HG03354 (cell line): ENCODE data around the gene DUSP22.
"Not testable (repeated sequence)": the region's sequence is repeated elsewhere in the genome, so short reads cannot be mapped to it uniquely, and the experiment has no call there.

Experiments
- ATAC-seq: cut with Tn5 transposase; IDR thresholded peaks from one replicate; pipeline ENCODE4 v1.9.1; 2021; ENCODE audit warnings: mild to moderate bottlenecking; ENCODE audit not compliant: unreplicated experiment, poor library complexity, severe bottlenecking

The DUSP22 gene

DNA sequence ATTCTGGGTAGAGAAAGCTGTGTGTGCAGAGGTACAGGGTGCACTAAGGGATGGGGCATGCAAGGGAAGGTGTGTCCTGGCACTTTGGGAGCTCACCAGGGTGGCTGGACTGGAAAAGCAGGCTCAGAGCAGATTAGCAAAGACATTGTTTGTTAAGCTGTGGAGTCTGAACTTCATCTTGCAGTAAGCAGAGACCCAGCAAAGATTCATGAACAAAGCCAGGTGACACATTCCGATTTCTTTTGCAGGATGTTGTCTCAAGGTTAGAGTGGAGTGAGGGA is 28.8 kb downstream of the DUSP22 start:
- no peak for ATAC-seq

DNA sequence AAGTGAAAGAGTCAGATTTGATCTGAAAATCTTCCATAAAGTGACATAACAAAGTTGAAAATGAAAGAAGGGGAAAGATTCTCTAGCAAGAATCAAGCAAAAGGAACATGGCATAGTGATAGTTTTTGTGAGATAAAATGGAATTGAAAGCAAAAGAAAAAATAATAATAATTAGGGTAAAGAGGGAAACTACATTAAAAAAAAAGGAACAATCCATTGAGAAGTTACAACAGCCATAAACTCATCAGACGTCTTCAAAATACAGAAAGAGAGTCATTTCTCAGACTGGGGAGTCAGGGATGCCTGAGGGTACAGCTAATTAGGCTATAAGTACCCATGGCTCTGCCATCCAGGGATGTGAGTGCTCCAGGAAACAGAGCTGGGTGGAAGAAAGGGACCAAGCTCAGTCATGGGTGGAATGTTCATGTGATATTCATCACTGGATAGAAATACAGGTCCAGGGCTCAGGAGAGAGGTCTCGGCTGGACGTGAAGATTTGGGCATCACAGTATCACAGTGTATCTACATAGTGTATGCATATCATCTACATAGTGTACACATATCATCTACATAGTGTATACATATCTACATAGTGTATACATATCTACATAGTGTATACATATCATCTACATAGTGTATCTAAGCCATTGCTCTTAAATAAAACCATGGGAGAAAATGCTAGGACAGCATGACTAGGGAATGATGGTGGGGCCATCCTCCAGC is 29.4 kb downstream of the DUSP22 start:
- no peak for ATAC-seq

DNA sequence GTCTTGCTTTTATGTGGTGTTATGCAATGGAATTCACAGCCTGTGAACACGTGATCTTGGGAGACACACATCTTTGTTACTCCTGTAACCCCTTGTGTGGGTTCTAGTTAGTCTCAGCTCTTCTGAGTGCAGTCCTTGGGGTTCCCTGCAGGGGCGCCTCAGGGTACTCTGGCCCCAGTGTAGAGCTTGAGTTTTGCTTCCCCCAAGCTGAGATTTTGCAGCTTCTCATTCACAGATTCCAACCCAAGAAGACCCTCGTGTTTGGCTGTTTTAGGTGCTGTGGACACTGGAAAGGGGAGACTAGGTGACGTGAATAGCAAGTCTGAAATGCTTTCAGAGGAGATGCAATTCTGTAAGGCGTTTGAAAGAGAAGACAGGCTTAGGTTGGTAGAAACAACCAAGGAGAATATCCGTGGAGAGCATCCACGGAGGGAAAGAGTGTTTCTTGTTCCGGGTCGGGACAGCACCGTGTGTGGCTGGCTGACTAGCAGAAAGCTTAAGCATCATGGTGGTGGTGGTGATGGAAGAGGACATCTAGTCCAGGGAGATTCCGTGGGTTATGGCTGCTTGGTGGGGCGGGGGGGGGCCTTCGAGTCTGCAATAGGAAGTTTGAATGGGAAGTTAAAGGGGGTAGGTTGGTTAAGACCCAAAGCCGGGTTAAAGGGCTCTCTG is 30.1 kb downstream of the DUSP22 start:
- no peak for ATAC-seq

DNA sequence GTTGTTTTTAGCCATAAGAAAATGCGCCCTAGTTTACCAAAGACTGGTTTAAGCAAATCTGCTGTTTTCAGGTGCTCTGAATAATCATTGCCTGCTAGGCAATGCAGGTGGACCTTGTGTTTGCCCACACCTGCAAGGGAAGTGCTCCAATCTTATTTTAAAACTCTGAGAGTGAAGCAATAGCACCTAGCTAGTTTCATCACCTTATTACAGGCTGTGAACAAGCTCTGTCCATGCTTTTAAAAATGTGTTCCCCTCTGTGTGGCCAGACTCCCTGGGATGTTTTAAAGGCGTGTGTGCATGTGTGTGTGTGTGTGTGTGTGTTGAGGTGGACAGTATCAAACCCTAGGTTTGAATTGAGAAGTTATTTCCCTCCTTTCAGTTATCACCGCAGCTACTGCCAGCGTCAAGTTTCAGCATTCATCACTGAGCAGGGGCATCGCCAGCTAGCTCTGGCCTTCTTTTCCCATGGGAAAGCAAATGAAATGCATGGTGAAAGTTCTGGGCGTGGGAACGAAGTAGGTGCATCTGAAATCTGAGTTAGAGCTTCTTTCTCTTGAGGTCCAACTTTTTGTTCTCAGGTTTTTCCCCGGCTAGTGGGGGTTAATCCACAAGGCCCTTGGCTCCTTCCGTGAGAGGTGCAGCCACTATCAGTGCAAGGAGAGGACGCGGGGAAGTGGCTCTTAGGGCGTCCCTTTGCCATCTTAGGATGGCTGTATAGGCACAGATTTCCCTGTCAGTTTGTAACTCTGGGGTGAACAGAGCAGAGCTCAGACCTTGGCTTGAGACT is 30.8 kb downstream of the DUSP22 start:
- peak; percentile 25 for ATAC-seq

DNA sequence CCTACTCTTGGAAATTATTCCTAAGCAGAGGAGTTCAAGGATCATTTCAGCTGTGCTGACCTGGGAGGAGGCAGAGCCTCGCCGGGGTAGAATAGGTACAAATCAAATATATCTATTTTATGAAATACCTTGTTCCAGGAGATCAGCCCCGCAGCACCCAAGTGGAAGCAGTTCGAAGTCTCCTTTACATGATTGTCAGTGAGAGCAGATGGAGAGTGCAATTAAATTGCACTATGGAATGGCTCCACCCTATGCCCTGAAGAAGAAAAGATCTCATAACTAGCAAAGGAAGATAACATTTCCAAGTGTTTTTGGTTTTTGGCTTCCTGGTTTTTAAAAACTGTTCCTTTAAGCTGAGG is 31.4 kb downstream of the DUSP22 start:
- ATAC-seq = no peak

DNA sequence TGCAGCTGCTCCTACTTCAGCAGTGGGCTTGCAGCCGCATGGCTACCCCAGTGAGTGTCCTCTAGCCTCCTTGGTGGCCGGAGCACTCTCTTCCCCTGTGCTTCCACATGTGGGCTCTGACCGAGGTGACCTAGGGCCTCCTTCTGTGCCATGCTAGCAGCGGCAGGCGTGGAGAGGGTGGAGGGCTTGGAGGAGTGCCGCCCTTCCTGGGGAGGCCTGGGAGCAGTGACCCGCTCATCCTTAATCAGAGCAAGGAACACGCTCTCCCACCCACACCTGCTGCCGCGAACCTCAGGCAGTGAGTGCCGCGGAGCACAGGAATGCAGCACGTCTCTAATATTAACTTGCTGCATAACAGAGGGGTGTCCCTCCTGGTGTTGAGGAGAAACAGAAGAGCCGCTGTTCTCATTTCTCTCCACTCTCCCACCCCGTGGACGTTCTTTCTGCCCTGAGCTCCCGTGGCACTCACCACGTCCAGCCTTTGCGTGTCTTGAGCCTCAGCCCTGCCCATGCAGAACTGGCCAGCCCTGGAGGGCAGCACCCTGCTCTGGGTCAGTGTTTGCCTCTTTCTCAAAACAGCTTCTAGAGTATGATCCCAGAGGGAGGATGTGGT is 31.9 kb downstream of the DUSP22 start:
- ATAC-seq = no peak

DNA sequence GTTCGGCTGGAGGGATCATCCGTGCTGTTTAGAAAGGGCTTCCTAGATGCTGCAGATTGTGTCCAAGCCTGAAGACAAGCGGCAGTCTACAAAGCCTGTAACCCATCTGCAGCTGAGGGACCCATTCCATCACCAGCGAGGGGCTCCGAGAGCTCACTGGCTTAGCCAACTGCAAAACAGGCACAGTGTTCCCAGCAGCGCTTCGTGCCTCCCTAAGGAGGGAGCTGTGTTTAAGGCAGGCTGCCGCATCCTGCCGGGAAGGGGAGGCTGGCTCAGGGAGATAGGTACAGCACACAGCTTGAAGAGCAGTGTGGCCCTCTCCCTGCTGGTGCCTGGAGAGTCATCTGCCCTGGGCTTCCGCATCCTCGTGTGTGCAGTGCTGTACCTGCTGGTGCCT is 32.4 kb downstream of the DUSP22 start:
- ATAC-seq = no peak

DNA sequence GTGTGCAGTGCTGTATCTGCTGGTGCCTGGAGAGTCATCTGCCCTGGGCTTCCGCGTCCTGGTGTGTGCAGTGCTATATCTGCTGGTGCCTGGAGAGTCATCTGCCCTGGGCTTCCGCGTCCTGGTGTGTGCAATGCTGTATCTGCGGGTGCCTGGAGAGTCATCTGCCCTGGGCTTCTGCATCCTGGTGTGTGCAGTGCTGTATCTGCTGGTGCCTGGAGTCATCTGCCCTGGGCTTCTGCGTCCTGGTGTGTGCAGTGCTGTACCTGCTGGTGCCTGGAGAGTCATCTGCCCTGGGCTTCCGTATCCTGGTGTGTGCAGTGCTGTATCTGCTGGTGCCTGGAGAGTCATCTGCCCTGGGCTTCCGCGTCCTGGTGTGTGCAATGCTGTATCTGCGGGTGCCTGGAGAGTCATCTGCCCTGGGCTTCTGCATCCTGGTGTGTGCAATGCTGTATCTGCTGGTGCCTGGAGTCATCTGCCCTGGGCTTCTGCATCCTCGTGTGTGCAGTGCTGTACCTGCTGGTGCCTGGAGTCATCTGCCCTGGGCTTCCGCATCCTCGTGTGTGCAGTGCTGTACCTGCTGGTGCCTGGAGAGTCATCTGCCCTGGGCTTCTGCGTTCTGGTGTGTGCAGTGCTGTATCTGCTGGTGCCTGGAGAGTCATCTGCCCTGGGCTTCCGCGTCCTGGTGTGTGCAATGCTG is 33.0 kb downstream of the DUSP22 start:
- not testable (repeated sequence) for ATAC-seq

DNA sequence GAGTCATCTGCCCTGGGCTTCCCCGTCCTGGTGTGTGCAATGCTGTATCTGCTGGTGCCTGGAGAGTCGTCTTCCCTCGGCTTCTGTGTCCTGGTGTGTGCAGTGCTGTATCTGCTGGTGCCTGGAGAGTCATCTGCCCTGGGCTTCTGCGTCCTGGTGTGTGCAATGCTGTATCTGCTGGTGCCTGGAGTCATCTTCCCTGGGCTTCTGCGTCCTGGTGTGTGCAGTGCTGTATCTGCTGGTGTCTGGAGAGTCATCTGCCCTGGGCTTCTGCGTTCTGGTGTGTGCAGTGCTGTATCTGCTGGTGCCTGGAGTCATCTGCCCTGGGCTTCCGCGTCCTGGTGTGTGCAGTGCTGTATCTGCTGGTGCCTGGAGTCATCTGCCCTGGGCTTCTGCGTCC is 33.8 kb downstream of the DUSP22 start:
- not testable (repeated sequence) for ATAC-seq

DNA sequence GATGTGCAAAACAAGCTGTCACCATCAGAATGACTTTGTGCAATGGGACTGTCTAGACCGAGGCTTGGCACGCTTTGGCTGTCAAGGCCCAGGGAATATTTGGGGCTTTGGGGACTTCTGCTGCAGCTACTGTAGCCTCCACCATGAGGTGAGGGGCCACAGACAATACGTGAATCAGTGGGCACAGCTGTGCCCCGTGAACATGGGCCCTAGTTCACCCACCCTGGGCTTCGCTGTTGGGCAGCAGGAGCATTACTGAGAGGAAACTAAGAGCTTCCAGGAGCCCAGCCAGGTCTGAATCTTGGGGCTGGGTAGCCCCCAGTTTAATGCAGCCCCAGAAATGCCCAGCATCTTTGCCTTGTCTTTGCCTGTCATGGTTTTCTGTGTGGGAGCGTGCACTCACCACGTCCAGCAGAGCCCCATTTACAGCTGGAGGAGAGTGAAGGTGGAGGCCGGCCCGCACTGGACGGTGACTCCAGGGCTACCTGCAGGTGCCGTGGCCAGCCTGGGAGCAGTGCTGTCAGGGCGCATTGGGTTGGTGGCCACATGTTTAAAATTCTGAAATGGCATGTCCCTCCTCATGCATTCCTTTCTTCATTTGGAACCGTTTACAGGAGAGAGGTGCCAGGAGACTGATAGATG is 34.7 kb downstream of the DUSP22 start:
- no peak for ATAC-seq

DNA sequence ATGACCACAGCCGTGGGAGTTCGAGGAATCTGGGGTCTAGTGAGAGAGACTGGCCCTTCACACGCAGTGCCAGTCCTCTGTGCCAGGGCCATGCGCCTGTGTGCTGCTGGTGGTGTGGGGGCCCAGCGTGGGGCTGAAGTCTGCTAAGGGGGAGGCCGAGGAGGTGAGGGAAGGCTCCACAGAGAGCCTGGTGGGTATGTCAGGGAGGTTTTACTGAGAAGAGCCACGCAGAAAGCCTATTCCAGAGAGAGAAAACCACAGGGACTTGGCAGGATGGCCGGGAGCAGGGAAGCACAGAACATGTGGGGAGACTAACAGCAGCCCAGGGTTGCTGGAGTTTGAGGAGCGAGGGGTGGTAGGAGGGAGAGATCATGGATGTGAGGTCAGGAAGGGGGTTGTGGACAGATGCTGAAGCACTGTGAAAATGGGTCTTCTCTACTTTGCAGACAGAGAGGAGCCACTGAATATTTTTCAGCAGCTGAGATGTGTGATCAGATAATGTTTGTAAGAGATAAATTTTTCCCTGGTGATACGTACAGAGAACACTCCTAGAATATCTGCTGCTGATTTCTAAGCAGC is 35.3 kb downstream of the DUSP22 start:
- peak; percentile 1 for ATAC-seq

DNA sequence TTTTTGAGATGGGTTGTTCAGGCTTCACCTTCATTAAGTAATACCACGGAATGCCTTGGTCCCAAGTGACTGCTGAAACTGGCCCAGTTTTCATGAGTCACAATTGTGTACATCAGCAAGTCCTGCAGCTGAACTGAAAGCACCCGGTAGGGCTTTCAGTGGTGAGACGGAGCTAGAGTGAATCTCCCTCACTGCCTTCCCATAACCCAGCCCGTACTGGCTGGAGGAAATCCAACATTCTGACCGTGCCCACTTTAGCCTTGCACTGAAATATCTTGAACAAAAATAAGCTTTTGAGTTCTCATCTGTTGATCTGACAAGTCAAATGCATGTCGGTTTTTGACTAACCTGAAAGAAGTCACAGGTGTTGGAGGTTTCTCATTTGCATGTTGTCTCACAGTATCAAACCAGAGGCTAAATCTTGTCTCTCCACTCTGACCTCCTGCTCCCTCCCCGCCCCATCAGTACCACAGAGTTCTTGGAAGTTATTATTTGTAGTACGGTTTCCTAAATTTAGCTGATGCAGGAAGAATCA is 35.9 kb downstream of the DUSP22 start:
- peak; percentile 80 for ATAC-seq

DNA sequence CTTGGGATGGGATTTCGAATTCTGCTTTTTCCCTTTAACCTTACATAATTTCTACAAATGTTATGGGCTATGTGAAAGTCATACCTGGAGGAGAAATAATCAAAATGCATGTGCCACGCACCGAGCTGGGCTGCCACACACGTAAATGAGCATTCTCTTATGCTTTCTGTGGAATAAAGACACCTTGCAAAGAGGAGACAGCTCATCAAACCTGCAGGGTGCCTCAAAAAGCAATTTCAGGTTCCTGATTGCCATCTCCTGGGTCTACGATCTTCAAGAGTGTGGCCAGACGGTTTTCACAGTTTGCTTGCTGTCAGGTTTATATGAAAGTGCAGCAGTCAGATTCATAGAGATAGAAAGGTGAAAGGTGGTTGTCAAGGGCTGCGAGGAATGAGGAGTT is 36.6 kb downstream of the DUSP22 start:
- no peak for ATAC-seq

DNA sequence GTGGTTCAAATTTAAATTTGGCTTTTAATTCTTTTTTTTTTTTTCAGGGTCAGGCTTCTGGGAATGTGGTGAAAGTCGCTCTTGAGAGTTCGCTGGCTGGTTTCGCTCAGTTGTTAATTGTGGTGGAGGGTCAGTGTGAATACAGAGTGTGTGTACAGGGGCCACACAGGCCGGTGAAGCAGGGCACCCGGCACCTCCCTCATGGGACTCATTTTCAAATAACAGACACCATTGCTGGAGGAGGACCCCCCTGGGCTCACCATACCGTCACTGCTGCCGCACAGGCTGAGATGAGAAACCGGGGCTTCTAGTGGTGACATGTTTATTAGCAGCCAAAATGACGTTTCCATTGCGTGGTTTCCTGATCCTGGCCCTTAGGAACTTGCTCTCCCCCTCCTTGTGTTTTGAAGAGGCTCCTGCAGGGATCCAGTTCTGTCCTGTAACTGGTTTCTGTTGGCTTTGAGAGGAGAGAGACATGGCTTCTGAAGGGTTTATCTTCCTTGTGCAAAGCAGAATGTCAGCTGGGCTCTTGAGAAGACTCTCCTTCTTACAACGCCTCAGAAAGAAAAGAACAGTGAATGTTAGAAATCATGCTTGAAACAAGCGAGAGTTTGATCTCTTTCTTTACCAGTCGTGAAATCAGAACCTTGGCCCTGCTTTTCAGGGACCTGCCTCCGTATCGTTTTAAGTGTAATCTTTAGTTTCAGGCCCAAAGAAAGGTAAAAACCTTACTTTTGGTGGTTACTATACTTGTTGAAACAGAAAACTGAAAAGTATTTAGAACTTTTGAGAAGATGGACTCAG is 37.8 kb downstream of the DUSP22 start:
- ATAC-seq = no peak

DNA sequence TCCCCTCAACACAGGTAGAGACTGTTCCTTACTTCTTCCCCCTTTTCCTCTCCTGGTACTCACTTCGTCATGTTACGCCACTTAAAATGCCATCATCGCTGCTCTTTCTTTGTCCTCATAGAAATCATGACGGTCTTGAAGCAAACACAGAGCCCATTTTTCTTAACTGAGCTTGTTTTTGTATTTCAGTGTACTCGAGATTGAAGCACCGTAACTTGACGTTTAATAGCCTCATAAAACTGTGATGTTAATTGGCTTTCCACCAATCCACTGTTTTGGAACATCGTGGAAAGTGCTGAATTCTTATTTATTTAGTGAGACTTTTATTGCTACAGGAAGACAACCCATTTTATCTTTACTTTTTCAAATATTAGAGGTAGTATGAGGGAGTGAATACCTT is 38.7 kb downstream of the DUSP22 start:
- no peak for ATAC-seq

DNA sequence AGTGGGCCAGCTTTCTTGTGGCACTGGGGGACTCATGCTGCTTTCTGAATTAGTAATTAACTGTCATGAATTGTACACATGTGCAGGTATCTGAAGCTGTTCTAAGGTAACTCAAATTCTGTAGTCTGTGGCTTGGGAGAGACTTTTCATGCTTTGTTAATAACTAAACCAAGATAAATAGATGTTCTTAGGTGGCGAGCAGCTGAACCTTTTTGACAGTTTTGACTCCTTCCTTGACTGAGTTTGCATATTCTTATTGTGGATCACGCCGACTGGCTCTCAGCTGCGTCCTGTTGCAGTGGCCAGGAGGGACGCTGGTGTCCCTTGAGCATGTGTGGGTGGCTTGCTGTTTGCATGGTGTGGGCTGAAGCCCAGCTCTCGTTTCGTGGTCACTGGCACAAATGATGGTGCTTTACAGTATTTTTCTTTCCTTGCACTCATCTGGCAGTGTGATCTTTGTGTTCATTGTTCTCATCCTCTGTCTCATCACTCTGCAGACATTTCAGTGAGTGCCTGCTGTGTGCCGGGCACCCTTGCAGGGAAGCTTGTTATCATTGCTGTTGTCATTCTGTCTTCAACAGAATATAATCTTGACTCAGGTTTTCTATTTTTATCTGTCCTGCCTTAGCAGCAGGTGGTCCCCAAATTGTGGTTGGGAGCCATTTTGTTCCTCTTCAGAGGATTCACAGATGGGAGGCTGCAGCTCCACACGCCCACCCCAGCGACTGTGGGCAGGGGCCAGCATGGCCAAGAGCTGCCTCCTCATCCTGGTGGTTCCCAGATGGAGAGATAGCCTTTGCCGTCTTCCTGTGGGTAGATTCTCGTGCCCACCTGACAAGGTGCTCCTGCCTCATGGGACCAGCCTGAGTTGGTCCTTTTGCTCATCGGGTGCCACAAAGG is 39.6 kb downstream of the DUSP22 start:
- peak; percentile 61 for ATAC-seq

DNA sequence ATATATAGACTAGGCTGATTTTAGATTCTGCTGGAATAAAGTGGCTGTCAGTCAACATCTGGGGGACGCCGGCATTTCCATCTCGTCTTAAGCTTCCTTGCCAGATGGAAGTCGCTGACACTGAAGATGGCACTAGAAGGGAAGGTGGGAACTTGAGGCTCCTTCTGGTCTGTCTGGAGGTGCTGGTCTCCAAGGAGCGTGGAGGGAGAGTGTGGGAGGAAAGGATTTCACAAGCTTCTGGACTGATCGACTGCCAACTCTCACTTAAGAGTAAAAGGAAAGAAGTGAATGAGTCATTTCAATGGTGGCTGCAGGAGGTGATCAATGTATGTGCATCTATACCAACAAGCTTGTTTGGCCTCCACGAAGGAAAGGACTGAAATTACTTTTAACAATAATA is 40.4 kb downstream of the DUSP22 start:
- ATAC-seq = no peak
